ENCODE measurements around the gene CXXC5. TPM values are rescaled to one million over a fixed set of nuclear protein-coding genes. Genes with fewer than 3 reads are reported as not detected.

Gene CXXC5
- total RNA-seq, 2 donors from 2014 or later: 3.2 to 4.3 TPM

- ATAC-seq (no peak), DNase-seq (no peak)
- Mint-ChIP-seq H3K4me3 (no peak overlapping the region), H3K27me3 (no peaks in the 10 kb centered on the region), H3K36me3 (ENCODE audit: low read depth) (no peaks in the 10 kb centered on the region), H3K27ac (no peak overlapping the region), H3K4me1 (peaks cover 4% of the 10 kb centered on the region)
- H3K9me3 ChIP-seq (ENCODE audit: control insufficient read depth, low read length, poor library complexity, severe bottlenecking): no peaks in the 10 kb centered on the region
Observed at GRCh38 chr5:139678751-139679750, 30.9 kb downstream of the CXXC5 start.

GRCh38 chr5:139680368-139681111 is 32.4 kb downstream of the CXXC5 start:
- no peaks in the 10 kb centered on the region for H3K4me1 Mint-ChIP-seq
- H3K9me3 ChIP-seq (ENCODE audit: control insufficient read depth, low read length, poor library complexity, severe bottlenecking): no peaks in the 10 kb centered on the region
- no peak overlapping the region for H3K27ac Mint-ChIP-seq
- no peaks in the 10 kb centered on the region for H3K27me3 Mint-ChIP-seq
- H3K36me3 Mint-ChIP-seq (ENCODE audit: low read depth): no peaks in the 10 kb centered on the region
- ATAC-seq (no peak), DNase-seq (no peak)
- H3K4me3 Mint-ChIP-seq: no peak overlapping the region

- no peak overlapping the region for H3K27ac Mint-ChIP-seq
- no peaks in the 10 kb centered on the region for H3K27me3 Mint-ChIP-seq
- H3K9me3 ChIP-seq (ENCODE audit: control insufficient read depth, low read length, poor library complexity, severe bottlenecking): no peaks in the 10 kb centered on the region
- ATAC-seq (no peak), DNase-seq (no peak)
- H3K36me3 Mint-ChIP-seq (ENCODE audit: low read depth): no peaks in the 10 kb centered on the region
- peaks cover 5% of the 10 kb centered on the region for H3K4me1 Mint-ChIP-seq
- no peak overlapping the region for H3K4me3 Mint-ChIP-seq
Observed at GRCh38 chr5:139681112-139681458, 32.9 kb downstream of the CXXC5 start.

- ATAC-seq (no peak), DNase-seq (no peak)
- Mint-ChIP-seq H3K27me3 (no peaks in the 10 kb centered on the region), H3K27ac (no peak overlapping the region), H3K4me1 (peaks cover 7% of the 10 kb centered on the region), H3K4me3 (no peak overlapping the region), H3K36me3 (ENCODE audit: low read depth) (no peaks in the 10 kb centered on the region)
- H3K9me3 ChIP-seq (ENCODE audit: control insufficient read depth, low read length, poor library complexity, severe bottlenecking): no peaks in the 10 kb centered on the region
Observed at GRCh38 chr5:139681466-139681865, 33.3 kb downstream of the CXXC5 start.

- ATAC-seq (no peak), DNase-seq (no peak)
- H3K36me3 Mint-ChIP-seq (ENCODE audit: low read depth): no peaks in the 10 kb centered on the region
- H3K27me3 Mint-ChIP-seq: no peaks in the 10 kb centered on the region
- H3K4me1 Mint-ChIP-seq: peaks cover 7% of the 10 kb centered on the region
- H3K27ac Mint-ChIP-seq: no peak overlapping the region
- H3K9me3 ChIP-seq (ENCODE audit: control insufficient read depth, low read length, poor library complexity, severe bottlenecking): no peaks in the 10 kb centered on the region
- H3K4me3 Mint-ChIP-seq: no peak overlapping the region
Observed at GRCh38 chr5:139682016-139682975, 34.1 kb downstream of the CXXC5 start.

- ATAC-seq (no peak), DNase-seq (no peak)
- Mint-ChIP-seq H3K27me3 (no peaks in the 10 kb centered on the region), H3K36me3 (ENCODE audit: low read depth) (no peaks in the 10 kb centered on the region), H3K4me3 (no peak overlapping the region), H3K4me1 (peaks cover 7% of the 10 kb centered on the region), H3K27ac (no peak overlapping the region)
- H3K9me3 ChIP-seq (ENCODE audit: control insufficient read depth, low read length, poor library complexity, severe bottlenecking): no peaks in the 10 kb centered on the region
Observed at GRCh38 chr5:139683295-139684271, 35.4 kb downstream of the CXXC5 start.

GRCh38 chr5:139684350-139684880 is 36.3 kb downstream of the CXXC5 start:
- no peak for ATAC-seq
- H3K4me3 Mint-ChIP-seq: no peak overlapping the region
- DNase-seq: no peak
- no peaks in the 10 kb centered on the region for H3K36me3 Mint-ChIP-seq (ENCODE audit: low read depth)
- no peak overlapping the region for H3K27ac Mint-ChIP-seq
- H3K4me1 Mint-ChIP-seq: peaks cover 10% of the 10 kb centered on the region
- H3K27me3 Mint-ChIP-seq: no peaks in the 10 kb centered on the region
- no peaks in the 10 kb centered on the region for H3K9me3 ChIP-seq (ENCODE audit: control insufficient read depth, low read length, poor library complexity, severe bottlenecking)

GRCh38 chr5:139684881-139685749 is 37.0 kb downstream of the CXXC5 start:
- ATAC-seq: no peak
- no peaks in the 10 kb centered on the region for H3K9me3 ChIP-seq (ENCODE audit: control insufficient read depth, low read length, poor library complexity, severe bottlenecking)
- no peaks in the 10 kb centered on the region for H3K27me3 Mint-ChIP-seq
- peaks cover 10% of the 10 kb centered on the region for H3K4me1 Mint-ChIP-seq
- no peak for DNase-seq
- H3K27ac Mint-ChIP-seq: no peak overlapping the region
- H3K4me3 Mint-ChIP-seq: no peak overlapping the region
- no peaks in the 10 kb centered on the region for H3K36me3 Mint-ChIP-seq (ENCODE audit: low read depth)

GRCh38 chr5:139685886-139686285 is 37.7 kb downstream of the CXXC5 start:
- no peak overlapping the region for H3K27ac Mint-ChIP-seq
- no peaks in the 10 kb centered on the region for H3K36me3 Mint-ChIP-seq (ENCODE audit: low read depth)
- peaks cover 10% of the 10 kb centered on the region for H3K4me1 Mint-ChIP-seq
- DNase-seq (no peak), ATAC-seq (no peak)
- H3K27me3 Mint-ChIP-seq: no peaks in the 10 kb centered on the region
- H3K4me3 Mint-ChIP-seq: peak overlapping the region; percentile 49
- H3K9me3 ChIP-seq (ENCODE audit: control insufficient read depth, low read length, poor library complexity, severe bottlenecking): no peaks in the 10 kb centered on the region

GRCh38 chr5:139686356-139686705 is 38.2 kb downstream of the CXXC5 start:
- DNase-seq (no peak), ATAC-seq (no peak)
- Mint-ChIP-seq H3K4me1 (peaks cover 10% of the 10 kb centered on the region), H3K27ac (no peak overlapping the region), H3K27me3 (no peaks in the 10 kb centered on the region), H3K36me3 (ENCODE audit: low read depth) (no peaks in the 10 kb centered on the region), H3K4me3 (no peak overlapping the region)
- H3K9me3 ChIP-seq (ENCODE audit: control insufficient read depth, low read length, poor library complexity, severe bottlenecking): no peaks in the 10 kb centered on the region

- Mint-ChIP-seq H3K27ac (no peak overlapping the region), H3K4me1 (peaks cover 10% of the 10 kb centered on the region), H3K36me3 (ENCODE audit: low read depth) (no peaks in the 10 kb centered on the region), H3K4me3 (no peak overlapping the region), H3K27me3 (no peaks in the 10 kb centered on the region)
- H3K9me3 ChIP-seq (ENCODE audit: control insufficient read depth, low read length, poor library complexity, severe bottlenecking): no peaks in the 10 kb centered on the region
- DNase-seq (no peak), ATAC-seq (no peak)
Observed at GRCh38 chr5:139686706-139687441, 38.7 kb downstream of the CXXC5 start.

Measured in T-helper 17 cell (primary cell).